PFSK-1 (cell line): ENCODE data around the gene RPL36.

ENCODE experiments used
- FOXP2 ChIP-seq: optimal IDR thresholded peaks from 2 replicates; pipeline ENCODE3; 2011; ENCODE audit warnings: borderline replicate concordance, control low read depth, inconsistent platforms; ENCODE audit not compliant: insufficient read depth; ENCODE audit errors: extremely low read length, extremely low read depth
- POLR2AphosphoS5 ChIP-seq: IDR thresholded peaks from 2 replicates; pipeline ENCODE4 v1.6.1; 2012; ENCODE audit warnings: low read depth, mild to moderate bottlenecking, control low read depth, low read length, moderate library complexity
- REST ChIP-seq, 2 experiments: IDR thresholded peaks; 2 replicates each; pipeline versions ENCODE4 v1.6.1 to v1.8.0; 2011 to 2012; ENCODE audit warnings: low read depth in 2 of 2, low read length in 2 of 2, control low read depth in 1 of 2, inconsistent platforms in 1 of 2, mild to moderate bottlenecking in 1 of 2, moderate library complexity in 1 of 2; ENCODE audit not compliant: insufficient read depth in 1 of 2
- SIN3A ChIP-seq: IDR thresholded peaks from 2 replicates; pipeline ENCODE4 v1.6.1; 2012; ENCODE audit warnings: mild to moderate bottlenecking, low read length, moderate library complexity, borderline replicate concordance; ENCODE audit not compliant: insufficient read depth
- TAF1 ChIP-seq: IDR thresholded peaks from 2 replicates; pipeline ENCODE4 v1.6.1; 2012; ENCODE audit warnings: low read length, control low read depth, borderline replicate concordance; ENCODE audit not compliant: insufficient read depth

The RPL36 gene

GRCh38 chr19:5677580-5677979, 12.5 kb upstream of the RPL36 start:
- TF ChIP-seq FOXP2 (no peak), SIN3A (no peak), POLR2AphosphoS5 (no peak), TAF1 (no peak), REST (IDR thresholded peaks at IDR 0.05; ENCODE audit: insufficient read depth in 1 of 2, low read depth in 2 of 2, low read length in 2 of 2) (no peak)

- TF ChIP-seq TAF1 (no peak), SIN3A (no peak), POLR2AphosphoS5 (no peak), FOXP2 (no peak)
Observed at GRCh38 chr19:5678071-5678718, 11.9 kb upstream of the RPL36 start.

- no peak for TF ChIP-seq TAF1
- no peak for TF ChIP-seq POLR2AphosphoS5
- peak; percentile 7 for TF ChIP-seq FOXP2
Observed at GRCh38 chr19:5679289-5680083, 10.6 kb upstream of the RPL36 start.

GRCh38 chr19:5680084-5680436, 10.0 kb upstream of the RPL36 start:
- TF ChIP-seq SIN3A (no peak; the same call in 1 of the 2 replicates), TAF1 (no peak; the same call in 1 of the 2 replicates)

GRCh38 chr19:5680437-5681368, 9.4 kb upstream of the RPL36 start, which contains the start of the genes HSD11B1L and MICOS13:
Gene HSD11B1L, plus strand, starts transcription at chr19:5681027. Its CDS starts 3,806 bp downstream, at chr19:5684833.
Gene MICOS13, minus strand, starts transcription at chr19:5680516. Its CDS starts 30 bp downstream, at chr19:5680486.
- TF ChIP-seq TAF1: peak; percentile 71
- TF ChIP-seq POLR2AphosphoS5: peak; percentile 86
- peak; percentile 86 for TF ChIP-seq FOXP2
- TF ChIP-seq SIN3A: peak; percentile 33; the same call in 1 of the 2 replicates
- TF ChIP-seq REST (IDR thresholded peaks at IDR 0.05; ENCODE audit: insufficient read depth in 1 of 2, low read depth in 2 of 2, low read length in 2 of 2): no peak

- no peak for TF ChIP-seq SIN3A
- no peak for TF ChIP-seq FOXP2
- TF ChIP-seq POLR2AphosphoS5: no peak
- TF ChIP-seq REST (IDR thresholded peaks at IDR 0.05; ENCODE audit: insufficient read depth in 1 of 2, low read depth in 2 of 2, low read length in 2 of 2): no peak
- TF ChIP-seq TAF1: no peak
Observed at GRCh38 chr19:5681391-5682106, 8.5 kb upstream of the RPL36 start.
